Measurements from ENCODE around the gene WBP1. TPM values are rescaled to one million over a fixed set of nuclear protein-coding genes. Genes with fewer than 3 reads are reported as not detected.
A peak's percentile ranks its signal among the peaks of the same experiment; 100 is the strongest.

The WBP1 gene
- total and polyA plus RNA-seq, 4 donors = 39.5 to 65.0 (median 56.3) TPM

DNA sequence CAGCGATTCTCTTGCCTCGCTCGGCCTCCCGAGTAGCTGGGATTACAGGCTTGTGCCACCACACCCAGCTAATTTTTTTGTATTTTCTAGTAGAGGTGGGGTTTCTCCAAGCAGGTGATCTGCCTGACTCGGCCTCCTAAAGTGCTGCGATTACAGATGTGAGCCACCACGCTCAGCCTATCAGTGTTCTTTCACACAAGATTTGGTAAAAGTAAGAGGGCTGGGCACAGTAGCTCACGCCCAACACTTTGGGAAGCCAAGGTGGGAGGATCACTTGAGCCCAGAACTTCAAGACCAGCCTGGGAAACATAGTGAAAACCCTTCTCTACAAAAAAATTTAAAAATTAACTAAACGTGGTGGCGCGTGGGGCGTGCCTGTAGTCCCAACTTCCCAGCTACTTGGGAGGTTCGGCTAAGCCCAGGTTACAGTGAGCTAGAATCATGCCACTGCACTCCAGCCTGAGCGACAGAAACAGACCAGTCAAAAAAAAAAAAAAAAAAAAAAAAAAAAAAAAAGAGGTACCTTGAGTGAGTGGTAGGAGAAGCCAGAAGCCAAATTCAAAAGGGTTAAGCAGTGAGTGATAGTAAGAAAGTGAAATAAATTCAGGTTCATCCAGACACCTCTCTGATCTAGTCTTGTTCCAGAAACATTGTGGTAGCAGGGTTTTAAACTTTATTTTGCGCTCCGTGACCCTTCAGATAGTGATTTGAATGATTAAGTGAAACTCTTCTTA is 13.3 kb downstream of the WBP1 start:
- H3K4me3 ChIP-seq = peak overlapping the region; percentile 73
- H3K4me1 ChIP-seq (ENCODE audit: control insufficient read depth in 5 of 5, insufficient read depth in 5 of 5, low read length in 5 of 5) = peaks cover 3 to 15% (median 5%) of the 10 kb centered on the region in 5 donors
- no peak for TF ChIP-seq CTCF (IDR thresholded peaks at IDR 0.05; ENCODE audit: control extremely low read depth, extremely low read depth)
- H3K9me3 ChIP-seq (ENCODE audit: control insufficient read depth in 4 of 4, insufficient read depth in 3 of 4, low read length in 3 of 4) = no peaks in the 10 kb centered on the region
- 54 to 66% methylated on average over 16 of the region's 16 CpGs for WGBS, 2 donors
- H3K9ac ChIP-seq (ENCODE audit: insufficient read depth in 1 of 2, low read length in 2 of 2) = peak overlapping the region; percentile 63 to 83
- peaks cover 6 to 13% (median 9%) of the 10 kb centered on the region in 4 donors for H3K36me3 ChIP-seq (ENCODE audit: control insufficient read depth in 4 of 4, insufficient read depth in 4 of 4, low read length in 4 of 4)
- DNase-seq (no peak), ATAC-seq (ENCODE audit: insufficient read depth, low FRiP score) (no peak)
- no peaks in the 10 kb centered on the region for H3K27me3 ChIP-seq (ENCODE audit: control insufficient read depth in 3 of 3, insufficient read depth in 3 of 3, low read length in 2 of 3)
- H3K27ac ChIP-seq (ENCODE audit: low read depth in 1 of 2, low read length in 1 of 2) = peak overlapping the region; percentile 88 to 95

- ATAC-seq (ENCODE audit: insufficient read depth, low FRiP score) (peak; percentile 94), DNase-seq (peak; percentile 96 to 98 (median 97))
- peaks cover 6 to 20% (median 9%) of the 10 kb centered on the region in 4 donors for H3K36me3 ChIP-seq (ENCODE audit: control insufficient read depth in 4 of 4, insufficient read depth in 4 of 4, low read length in 4 of 4)
- peaks cover 3 to 15% (median 7%) of the 10 kb centered on the region in 5 donors for H3K4me1 ChIP-seq (ENCODE audit: control insufficient read depth in 5 of 5, insufficient read depth in 5 of 5, low read length in 5 of 5)
- peak within 1 kb of the TSS; percentile 63 to 83 for H3K9ac ChIP-seq (ENCODE audit: insufficient read depth in 1 of 2, low read length in 2 of 2)
- TF ChIP-seq CTCF (IDR thresholded peaks at IDR 0.05; ENCODE audit: control extremely low read depth, extremely low read depth) = no peak
- no peaks in the 10 kb centered on the region for H3K9me3 ChIP-seq (ENCODE audit: control insufficient read depth in 4 of 4, insufficient read depth in 3 of 4, low read length in 3 of 4)
- H3K27me3 ChIP-seq (ENCODE audit: control insufficient read depth in 3 of 3, insufficient read depth in 3 of 3, low read length in 2 of 3) = no peaks in the 10 kb centered on the region
- peak within 1 kb of the TSS; percentile 88 to 95 for H3K27ac ChIP-seq (ENCODE audit: low read depth in 1 of 2, low read length in 1 of 2)
- WGBS, 2 donors = 0 to 1% methylated on average over 65 to 66 of the region's 66 CpGs
- H3K4me3 ChIP-seq = peak within 1 kb of the TSS; percentile 73
These were observed 14.1 kb downstream of the WBP1 start, which contains the start of gene MRPL53 for GRCh38 chr2:74472086-74472944. TSS of gene MRPL53 (minus strand) at chr2:74472680. CDS start at chr2:74472660, 20 bp downstream.

DNA sequence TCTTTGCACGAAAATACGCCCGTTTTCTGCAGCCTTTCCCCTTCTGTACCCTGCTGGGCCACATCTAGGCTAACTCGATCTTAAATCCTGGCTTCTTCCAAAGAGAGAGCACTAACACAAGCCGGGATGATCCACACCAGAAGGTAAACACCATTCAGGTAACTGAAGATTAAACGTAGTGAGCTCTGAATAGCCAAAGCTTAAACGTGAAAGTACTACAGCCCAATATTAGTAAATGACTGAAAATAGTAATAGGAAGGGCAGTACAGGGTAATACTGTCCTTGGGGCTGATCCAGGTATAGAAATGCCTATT is 14.7 kb downstream of the WBP1 start:
- H3K9ac ChIP-seq (ENCODE audit: insufficient read depth in 1 of 2, low read length in 2 of 2) = peak overlapping the region in 1 of 2 donors; percentile 65
- ATAC-seq (ENCODE audit: insufficient read depth, low FRiP score) (no peak), DNase-seq (no peak)
- peak overlapping the region; percentile 73 for H3K4me3 ChIP-seq
- H3K27me3 ChIP-seq (ENCODE audit: control insufficient read depth in 3 of 3, insufficient read depth in 3 of 3, low read length in 2 of 3) = no peaks in the 10 kb centered on the region
- peak overlapping the region; percentile 88 to 95 for H3K27ac ChIP-seq (ENCODE audit: low read depth in 1 of 2, low read length in 1 of 2)
- peaks cover 6 to 24% (median 10%) of the 10 kb centered on the region in 4 donors for H3K36me3 ChIP-seq (ENCODE audit: control insufficient read depth in 4 of 4, insufficient read depth in 4 of 4, low read length in 4 of 4)
- H3K4me1 ChIP-seq (ENCODE audit: control insufficient read depth in 5 of 5, insufficient read depth in 5 of 5, low read length in 5 of 5) = peaks cover 3 to 15% (median 9%) of the 10 kb centered on the region in 5 donors
- H3K9me3 ChIP-seq (ENCODE audit: control insufficient read depth in 4 of 4, insufficient read depth in 3 of 4, low read length in 3 of 4) = no peaks in the 10 kb centered on the region
- WGBS, 2 donors = 9 to 10% methylated on average over 7 of the region's 7 CpGs
- TF ChIP-seq CTCF (IDR thresholded peaks at IDR 0.05; ENCODE audit: control extremely low read depth, extremely low read depth) = no peak

All from lung (tissue), 12 donors.